Parathyroid adenoma (tissue), 2 donors: ENCODE data around the gene FAM171A2.

Source experiments
- H2AFZ ChIP-seq: fragments of 300-600 bp; sonication (generic); one replicate; pipeline ENCODE4 v1.7.0; 2017; ENCODE audit warnings: antibody characterized with exemption, mild to moderate bottlenecking
- H3K27ac ChIP-seq: fragments of 300-600 bp; sonication (generic); one replicate; pipeline ENCODE4 v1.7.0; 2017
- H3K27me3 ChIP-seq: fragments of 300-600 bp; sonication (generic); one replicate; pipeline ENCODE4 v1.7.0; 2017; ENCODE audit warnings: low read length; ENCODE audit not compliant: control insufficient read depth, insufficient read depth
- H3K36me3 ChIP-seq: fragments of 300-600 bp; sonication (generic); one replicate; pipeline ENCODE4 v1.7.0; 2017; ENCODE audit warnings: low read length; ENCODE audit not compliant: control insufficient read depth, insufficient read depth
- H3K4me1 ChIP-seq: fragments of 300-600 bp; sonication (generic); one replicate; pipeline ENCODE4 v1.7.0; 2017; ENCODE audit warnings: control low read depth
- H3K4me2 ChIP-seq: fragments of 300-600 bp; sonication (generic); one replicate; pipeline ENCODE4 v1.7.0; 2017; ENCODE audit warnings: low read length
- H3K4me3 ChIP-seq: fragments of 300-600 bp; sonication (generic); one replicate; pipeline ENCODE4 v1.7.0; 2017; ENCODE audit warnings: low read depth, low read length
- H3K79me2 ChIP-seq: fragments of 300-600 bp; sonication (generic); one replicate; pipeline ENCODE4 v1.7.0; 2017; ENCODE audit warnings: control low read depth
- H3K9ac ChIP-seq: fragments of 300-600 bp; sonication (generic); one replicate; pipeline ENCODE4 v1.7.0; 2017; ENCODE audit warnings: mild to moderate bottlenecking
- H3K9me3 ChIP-seq: fragments of 300-600 bp; sonication (generic); one replicate; pipeline ENCODE4 v1.7.0; 2017; ENCODE audit warnings: low read length; ENCODE audit not compliant: control insufficient read depth
- CTCF ChIP-seq: fragments of 300-600 bp; sonication (generic); IDR thresholded peaks from one replicate; pipeline ENCODE4 v1.7.0; 2017; ENCODE audit warnings: antibody characterized with exemption, mild to moderate bottlenecking
- donor health status: primary hyperparathyroidism.

The FAM171A2 gene

DNA sequence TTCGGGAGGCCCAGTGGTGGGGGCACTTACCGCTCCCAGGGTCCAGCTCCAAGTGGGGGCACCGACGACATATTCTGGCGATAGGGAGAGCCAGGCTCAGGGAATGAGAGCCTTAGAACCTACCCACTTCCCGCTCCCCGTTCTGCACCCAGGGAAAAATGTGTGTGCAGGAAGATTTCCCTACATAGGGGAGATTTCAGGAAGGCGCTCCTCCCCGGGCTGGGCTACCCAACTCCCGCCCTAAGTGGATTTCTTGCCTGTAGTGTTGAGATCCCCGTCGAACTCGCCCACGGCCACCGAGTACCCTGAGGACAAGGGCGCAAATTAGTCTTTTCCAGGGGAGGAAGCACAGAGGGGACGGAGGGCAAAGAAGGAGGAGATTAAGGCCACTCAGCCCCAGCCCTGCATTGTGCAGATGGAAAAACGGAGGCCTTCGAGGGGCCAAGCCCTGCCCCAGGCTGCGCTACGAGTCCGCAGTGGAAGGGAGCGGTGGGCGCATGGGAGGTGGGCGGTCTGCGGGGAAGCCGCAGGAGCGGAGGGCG lies 20.7 kb upstream of the FAM171A2 start:
- TF ChIP-seq CTCF, result no peak
- Histone ChIP-seq H3K27ac (no peak overlapping the region), H3K4me2 (peak overlapping the region; percentile 98), H2AFZ (peak overlapping the region; percentile 92), H3K4me3 (peak overlapping the region; percentile 64), H3K36me3 (no peaks in the 10 kb centered on the region), H3K9me3 (no peaks in the 10 kb centered on the region), H3K4me1 (no peaks in the 10 kb centered on the region), H3K9ac (no peak overlapping the region), H3K27me3 (no peaks in the 10 kb centered on the region), H3K79me2 (no peaks in the 10 kb centered on the region)

- no peak overlapping the region for H2AFZ ChIP-seq
- no peak overlapping the region for H3K4me2 ChIP-seq
- no peak overlapping the region for H3K9ac ChIP-seq
- H3K4me1 ChIP-seq, result no peaks in the 10 kb centered on the region
- no peaks in the 10 kb centered on the region for H3K9me3 ChIP-seq
- TF ChIP-seq CTCF, result no peak
- H3K36me3 ChIP-seq, result no peaks in the 10 kb centered on the region
- H3K4me3 ChIP-seq, result no peak overlapping the region
- no peaks in the 10 kb centered on the region for H3K27me3 ChIP-seq
- no peak overlapping the region for H3K27ac ChIP-seq
- H3K79me2 ChIP-seq, result no peaks in the 10 kb centered on the region
Observed at GRCh38 chr17:44383861-44384260, 20.2 kb upstream of the FAM171A2 start.

GRCh38 chr17:44383363-44383762 lies 19.7 kb upstream of the FAM171A2 start:
- Histone ChIP-seq H3K4me1 (no peaks in the 10 kb centered on the region), H3K27me3 (no peaks in the 10 kb centered on the region), H3K79me2 (no peaks in the 10 kb centered on the region), H3K27ac (no peak overlapping the region), H3K9me3 (no peaks in the 10 kb centered on the region), H3K36me3 (no peaks in the 10 kb centered on the region), H2AFZ (no peak overlapping the region), H3K4me3 (no peak overlapping the region), H3K9ac (no peak overlapping the region), H3K4me2 (no peak overlapping the region)
- no peak for TF ChIP-seq CTCF

- no peak for TF ChIP-seq CTCF
Observed at GRCh38 chr17:44382917-44383316, 19.3 kb upstream of the FAM171A2 start.

GRCh38 chr17:44381810-44382305 lies 18.2 kb upstream of the FAM171A2 start:
- no peak overlapping the region for H2AFZ ChIP-seq
- no peak overlapping the region for H3K27ac ChIP-seq
- H3K4me2 ChIP-seq, result no peak overlapping the region
- no peak overlapping the region for H3K4me3 ChIP-seq
- no peaks in the 10 kb centered on the region for H3K79me2 ChIP-seq
- no peak for TF ChIP-seq CTCF
- no peaks in the 10 kb centered on the region for H3K27me3 ChIP-seq
- no peaks in the 10 kb centered on the region for H3K4me1 ChIP-seq
- H3K9me3 ChIP-seq, result no peaks in the 10 kb centered on the region
- H3K9ac ChIP-seq, result no peak overlapping the region
- no peaks in the 10 kb centered on the region for H3K36me3 ChIP-seq

More at GRCh38 chr17:44382917-44383316, 19.3 kb upstream of the FAM171A2 start:
- H3K4me1 ChIP-seq, result no peaks in the 10 kb centered on the region
- no peaks in the 10 kb centered on the region for H3K9me3 ChIP-seq
- no peak overlapping the region for H3K27ac ChIP-seq
- no peak overlapping the region for H3K4me3 ChIP-seq
- H3K79me2 ChIP-seq, result no peaks in the 10 kb centered on the region
- H2AFZ ChIP-seq, result no peak overlapping the region
- no peak overlapping the region for H3K9ac ChIP-seq
- no peak overlapping the region for H3K4me2 ChIP-seq
- H3K36me3 ChIP-seq, result no peaks in the 10 kb centered on the region
- no peaks in the 10 kb centered on the region for H3K27me3 ChIP-seq
